Activated naive CD8-positive, alpha-beta T cell treated with anti-CD3 and anti-CD28 coated beads for 36 hours (primary cell): ENCODE measurements around the gene DCD. TPM values are rescaled to one million over a fixed set of nuclear protein-coding genes. Genes with fewer than 3 reads are reported as not detected.
"Not testable (repeated sequence)": the region's sequence is repeated elsewhere in the genome, so short reads cannot be mapped to it uniquely, and the experiment has no call there.

ENCODE experiments used
- DNase-seq: peaks from one replicate; pipeline ENCODE4 v3.0.0; 2021
- H3K27ac Mint-ChIP-seq: one replicate; pipeline ENCODE4 v1.8.0; 2022; ENCODE audit warnings: mild to moderate bottlenecking, moderate library complexity, mixed read lengths
- H3K27me3 Mint-ChIP-seq: one replicate; pipeline ENCODE4 v1.8.0; 2022; ENCODE audit warnings: mild to moderate bottlenecking, mixed read lengths
- H3K36me3 Mint-ChIP-seq: one replicate; pipeline ENCODE4 v1.8.0; 2021; ENCODE audit warnings: mild to moderate bottlenecking, mixed read lengths
- H3K4me1 Mint-ChIP-seq: one replicate; pipeline ENCODE4 v1.8.0; 2021; ENCODE audit warnings: mixed read lengths
- H3K4me3 Mint-ChIP-seq: one replicate; pipeline ENCODE4 v1.8.0; 2022; ENCODE audit warnings: mild to moderate bottlenecking, moderate library complexity, mixed read lengths
- H3K9me3 Mint-ChIP-seq: one replicate; pipeline ENCODE4 v1.8.0; 2022; ENCODE audit warnings: mixed read lengths
- total RNA-seq, 2 experiments: library from RNA; stranded (reverse); gene quantifications; one replicate each; pipeline ENCODE4 v1.2.3, GENCODE V29; 2021

DCD gene
- total RNA-seq, 2 experiments from 2014 or later: not detected

DNA sequence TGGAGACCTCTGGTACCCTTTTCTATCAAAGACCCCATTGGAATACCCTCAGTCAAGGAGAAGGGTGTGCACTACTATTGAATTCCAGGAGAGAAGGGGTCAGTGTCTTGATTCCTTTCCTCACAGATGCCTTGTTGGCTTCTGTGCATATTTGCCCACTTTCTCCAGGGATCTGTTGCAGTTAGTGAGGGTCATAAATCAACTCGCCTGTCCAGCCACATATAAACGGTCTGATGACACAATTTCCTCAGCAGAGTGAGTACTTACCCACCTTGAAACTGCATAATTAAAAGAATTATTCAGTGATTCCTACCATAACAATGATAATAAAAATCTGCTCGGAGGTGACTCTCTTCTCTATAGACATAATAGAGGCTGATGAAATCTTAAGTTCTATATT lies 13.9 kb upstream of the DCD start:
- no peaks in the 10 kb centered on the region for H3K36me3 Mint-ChIP-seq
- H3K4me3 Mint-ChIP-seq: no peak overlapping the region
- no peak for DNase-seq
- H3K9me3 Mint-ChIP-seq: no peaks in the 10 kb centered on the region
- H3K27ac Mint-ChIP-seq: no peak overlapping the region
- peaks cover 10% of the 10 kb centered on the region for H3K27me3 Mint-ChIP-seq
- H3K4me1 Mint-ChIP-seq: no peaks in the 10 kb centered on the region

DNA sequence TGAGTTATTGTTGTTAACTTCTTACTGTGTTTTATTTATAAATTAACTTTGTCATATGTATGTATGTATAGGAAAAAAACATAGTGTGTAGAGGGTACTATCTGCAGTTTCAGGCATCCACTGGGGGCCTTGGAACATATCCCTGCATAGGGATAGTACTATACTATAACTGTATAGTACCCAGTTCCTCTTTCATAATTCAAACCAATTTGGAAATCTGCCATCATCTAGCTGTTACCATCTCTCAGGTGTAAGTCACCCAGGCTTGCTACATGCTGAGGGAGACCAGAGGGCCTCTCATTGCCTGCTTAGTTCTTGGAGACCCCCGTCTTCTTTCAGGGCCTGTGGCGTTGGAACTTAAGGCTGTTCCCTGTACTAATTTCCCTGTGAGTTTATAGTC lies 12.9 kb upstream of the DCD start:
- no peak overlapping the region for H3K27ac Mint-ChIP-seq
- H3K27me3 Mint-ChIP-seq: peaks cover 10% of the 10 kb centered on the region
- no peak for DNase-seq
- H3K9me3 Mint-ChIP-seq: no peaks in the 10 kb centered on the region
- no peaks in the 10 kb centered on the region for H3K4me1 Mint-ChIP-seq
- no peaks in the 10 kb centered on the region for H3K36me3 Mint-ChIP-seq
- no peak overlapping the region for H3K4me3 Mint-ChIP-seq

DNA sequence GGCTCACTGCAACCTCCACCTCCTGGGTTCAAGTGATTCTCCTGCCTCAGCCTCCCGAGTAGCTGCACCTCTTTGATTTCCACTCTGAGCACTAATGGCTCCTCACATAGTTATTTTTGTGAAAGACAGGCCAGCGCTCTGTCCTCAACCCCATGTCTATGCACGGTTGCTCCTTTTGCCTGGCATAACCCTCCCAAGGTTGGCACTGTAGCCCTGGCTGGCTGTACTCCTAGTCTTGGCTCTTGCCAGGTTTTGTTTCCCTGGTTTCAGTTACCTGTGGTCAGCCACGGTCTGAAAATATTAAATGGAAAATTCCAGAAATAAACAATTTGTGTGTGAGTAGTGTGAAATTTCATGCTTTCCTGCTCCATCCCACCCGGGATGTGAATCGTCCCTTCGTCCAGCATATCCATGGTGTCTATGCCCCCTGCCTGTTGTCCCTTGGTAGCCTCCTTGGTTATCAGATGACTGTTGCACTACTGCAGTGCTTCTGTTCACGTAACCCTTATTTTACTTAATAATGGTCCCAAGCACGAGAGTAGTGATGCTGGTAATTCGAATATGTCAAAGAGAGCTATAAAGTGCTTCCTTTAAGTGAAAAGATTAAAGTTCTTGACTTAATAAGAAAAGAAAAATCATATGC lies 12.3 kb upstream of the DCD start:
- Mint-ChIP-seq H3K27ac (no peak overlapping the region), H3K36me3 (no peaks in the 10 kb centered on the region), H3K4me3 (no peak overlapping the region), H3K27me3 (peaks cover 6% of the 10 kb centered on the region), H3K9me3 (no peaks in the 10 kb centered on the region), H3K4me1 (no peaks in the 10 kb centered on the region)
- DNase-seq: no peak

DNA sequence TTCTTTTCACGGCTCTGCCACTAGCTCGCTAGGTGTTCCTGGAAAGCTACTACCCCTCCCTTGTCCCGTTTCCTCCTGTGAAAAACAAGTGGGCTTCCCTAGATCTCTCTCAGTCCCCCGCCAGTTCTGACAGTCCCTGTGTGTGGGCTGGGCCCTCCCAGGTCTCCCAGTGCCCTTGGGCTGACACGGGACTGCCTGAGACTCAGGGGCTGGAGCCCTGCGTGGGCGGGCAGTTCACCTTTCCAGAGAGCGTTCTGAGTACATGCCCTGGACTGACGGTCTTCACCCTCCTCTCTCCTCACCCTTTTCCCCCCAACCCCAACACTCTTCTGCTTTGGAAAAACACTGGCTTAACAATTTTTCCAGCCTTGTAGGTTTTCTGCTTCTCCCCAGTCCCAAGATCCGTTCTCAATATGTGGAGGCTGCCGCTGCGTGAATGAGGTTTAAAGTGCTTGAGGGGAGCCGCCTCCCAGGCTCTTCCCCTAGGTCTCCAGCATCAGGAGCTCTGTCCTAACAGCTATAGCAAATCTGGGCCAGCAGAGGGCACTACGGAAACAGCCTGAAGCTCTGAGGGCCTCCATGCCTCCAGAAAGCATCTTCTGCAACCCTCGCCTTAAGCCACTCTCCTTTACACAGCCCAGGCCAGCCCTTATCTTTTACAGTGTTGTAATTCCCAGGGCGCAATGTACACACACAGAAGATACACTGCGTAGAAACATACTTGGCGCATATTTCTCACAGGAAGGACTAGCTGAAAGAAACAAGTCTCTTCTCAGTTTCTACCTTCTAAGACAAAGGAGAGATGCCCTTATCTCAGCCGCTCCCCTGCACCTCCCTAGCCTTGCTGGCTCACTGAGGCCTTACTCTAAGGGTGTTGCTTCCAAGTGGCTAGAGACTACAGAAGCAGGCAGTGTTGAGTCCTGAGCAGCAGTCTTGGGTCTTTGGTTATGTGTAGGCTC lies 10.4 kb upstream of the DCD start:
- DNase-seq: peak; percentile 55
- H3K27ac Mint-ChIP-seq: no peak overlapping the region
- H3K4me1 Mint-ChIP-seq: no peaks in the 10 kb centered on the region
- H3K9me3 Mint-ChIP-seq: no peaks in the 10 kb centered on the region
- H3K36me3 Mint-ChIP-seq: no peaks in the 10 kb centered on the region
- H3K4me3 Mint-ChIP-seq: no peak overlapping the region
- H3K27me3 Mint-ChIP-seq: peaks cover 4% of the 10 kb centered on the region

DNA sequence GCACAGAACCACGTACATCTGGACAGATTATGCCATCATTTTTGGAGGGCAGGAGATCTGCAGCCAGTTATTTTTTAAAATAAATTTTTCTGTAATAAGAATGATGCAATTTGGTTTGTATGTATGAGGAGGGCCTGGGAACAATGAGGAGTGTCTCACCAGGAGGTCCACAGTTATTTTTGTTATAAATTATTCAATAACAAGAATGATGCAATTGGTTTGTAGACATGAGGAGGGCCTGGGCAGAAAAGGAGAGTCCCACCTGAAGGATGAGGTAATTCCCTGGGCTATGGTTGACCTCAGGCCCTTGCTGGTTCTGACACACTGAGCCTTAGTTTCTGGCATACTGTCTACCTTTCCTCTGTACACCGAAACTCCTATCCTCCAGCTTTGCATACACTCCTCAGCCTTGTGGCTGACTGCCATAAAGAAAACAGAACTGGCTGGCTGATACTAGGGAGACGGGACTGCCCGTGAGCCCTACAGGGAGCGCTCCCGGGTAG lies 9.0 kb upstream of the DCD start:
- Mint-ChIP-seq H3K9me3 (no peaks in the 10 kb centered on the region), H3K27me3 (peaks cover 15% of the 10 kb centered on the region), H3K4me1 (no peaks in the 10 kb centered on the region), H3K36me3 (no peaks in the 10 kb centered on the region), H3K4me3 (no peak overlapping the region), H3K27ac (no peak overlapping the region)
- DNase-seq: no peak

DNA sequence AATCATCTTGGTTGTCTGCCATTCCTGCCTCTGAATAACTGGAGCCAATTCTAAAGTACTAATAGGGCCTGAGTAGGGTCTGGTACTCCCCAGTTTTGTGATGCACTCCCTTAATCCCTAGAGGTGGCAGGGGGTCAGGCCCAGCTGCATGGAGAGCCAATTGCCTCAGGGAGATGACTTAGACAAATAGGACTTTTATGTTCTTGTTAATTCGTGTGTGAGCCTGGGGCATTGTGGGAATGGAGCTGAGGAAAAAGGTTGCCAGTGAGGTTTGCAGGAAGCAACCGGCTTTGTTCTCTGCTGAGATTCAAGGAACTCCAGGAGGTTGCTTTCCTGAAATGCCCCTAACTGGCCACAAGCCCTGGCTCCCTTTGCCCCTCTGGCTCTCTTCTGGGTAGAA lies 6.8 kb upstream of the DCD start:
- no peak overlapping the region for H3K27ac Mint-ChIP-seq
- no peak for DNase-seq

DNA sequence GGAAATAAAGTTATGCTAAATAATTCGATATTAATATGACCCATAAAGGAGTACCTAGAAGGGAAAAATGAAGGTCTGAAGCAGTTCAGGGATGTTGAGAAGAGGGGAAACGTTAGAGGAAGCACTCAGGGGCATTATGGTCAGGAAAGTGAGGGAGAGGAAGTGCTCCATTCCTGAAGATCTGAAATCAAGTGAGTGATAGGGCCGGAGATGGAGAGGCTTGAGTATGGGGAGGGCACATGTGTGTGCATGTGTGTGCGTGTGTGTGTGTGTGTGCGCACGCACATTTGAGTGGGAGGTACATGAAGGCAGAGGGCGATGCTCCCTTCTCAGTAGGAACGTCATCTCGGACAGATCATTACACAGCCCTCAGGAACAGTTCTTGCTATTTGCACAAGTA lies 4.9 kb upstream of the DCD start:
- no peak for DNase-seq
- Mint-ChIP-seq H3K27me3 (peaks cover 11% of the 10 kb centered on the region), H3K4me1 (no peaks in the 10 kb centered on the region), H3K27ac (no peak overlapping the region), H3K4me3 (no peak overlapping the region), H3K36me3 (no peaks in the 10 kb centered on the region), H3K9me3 (no peaks in the 10 kb centered on the region)

More for the DNA sequence above, 6.8 kb upstream of the DCD start:
- Mint-ChIP-seq H3K27me3 (peaks cover 15% of the 10 kb centered on the region), H3K36me3 (no peaks in the 10 kb centered on the region), H3K4me3 (no peak overlapping the region), H3K4me1 (no peaks in the 10 kb centered on the region), H3K9me3 (no peaks in the 10 kb centered on the region)

DNA sequence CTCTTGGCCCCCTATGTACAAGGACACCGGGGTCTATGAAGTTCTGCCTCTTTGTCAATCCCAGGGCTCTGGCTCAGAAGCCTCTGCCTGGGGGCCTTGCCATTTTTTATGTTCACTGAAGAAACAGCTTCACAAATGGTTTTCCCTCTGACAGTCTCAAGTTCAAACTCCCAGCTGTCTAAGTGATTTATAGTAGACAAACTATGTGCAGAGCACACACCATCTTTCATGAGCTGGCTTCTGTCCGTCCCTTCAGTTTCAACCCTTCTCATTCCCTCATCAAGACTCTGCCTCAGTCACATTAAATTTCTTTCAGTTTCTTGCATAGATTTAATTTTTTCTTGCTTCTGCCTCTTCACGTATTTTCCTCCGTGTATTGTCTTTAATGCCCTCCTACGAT lies 2.7 kb upstream of the DCD start:
- no peaks in the 10 kb centered on the region for H3K9me3 Mint-ChIP-seq
- DNase-seq: no peak
- H3K27me3 Mint-ChIP-seq: peaks cover 26% of the 10 kb centered on the region
- no peaks in the 10 kb centered on the region for H3K36me3 Mint-ChIP-seq
- no peak overlapping the region for H3K27ac Mint-ChIP-seq
- peaks cover 4% of the 10 kb centered on the region for H3K4me1 Mint-ChIP-seq
- H3K4me3 Mint-ChIP-seq: no peak overlapping the region

DNA sequence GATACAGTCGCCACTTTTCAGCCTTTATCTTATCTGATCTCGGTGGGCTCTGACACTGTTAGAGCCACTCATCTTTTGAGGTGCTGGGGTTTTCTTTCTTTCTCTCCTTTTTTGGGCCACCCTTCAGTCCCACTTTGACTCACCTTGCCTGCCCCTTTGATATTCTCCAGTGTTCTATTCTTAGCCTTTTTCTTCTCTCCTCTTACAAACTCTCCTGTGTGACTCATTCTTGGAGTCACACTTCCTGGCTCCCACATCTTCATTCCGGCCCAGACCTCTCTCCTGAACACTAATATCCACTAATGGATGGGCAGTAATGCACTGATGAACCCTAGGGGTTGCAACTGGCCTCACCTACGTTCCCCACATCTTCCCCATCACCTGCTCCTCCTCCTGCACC lies 2.2 kb upstream of the DCD start:
- DNase-seq: no peak
- no peaks in the 10 kb centered on the region for H3K9me3 Mint-ChIP-seq
- no peak overlapping the region for H3K4me3 Mint-ChIP-seq
- H3K4me1 Mint-ChIP-seq: peaks cover 4% of the 10 kb centered on the region
- peaks cover 26% of the 10 kb centered on the region for H3K27me3 Mint-ChIP-seq
- H3K36me3 Mint-ChIP-seq: no peaks in the 10 kb centered on the region
- no peak overlapping the region for H3K27ac Mint-ChIP-seq

DNA sequence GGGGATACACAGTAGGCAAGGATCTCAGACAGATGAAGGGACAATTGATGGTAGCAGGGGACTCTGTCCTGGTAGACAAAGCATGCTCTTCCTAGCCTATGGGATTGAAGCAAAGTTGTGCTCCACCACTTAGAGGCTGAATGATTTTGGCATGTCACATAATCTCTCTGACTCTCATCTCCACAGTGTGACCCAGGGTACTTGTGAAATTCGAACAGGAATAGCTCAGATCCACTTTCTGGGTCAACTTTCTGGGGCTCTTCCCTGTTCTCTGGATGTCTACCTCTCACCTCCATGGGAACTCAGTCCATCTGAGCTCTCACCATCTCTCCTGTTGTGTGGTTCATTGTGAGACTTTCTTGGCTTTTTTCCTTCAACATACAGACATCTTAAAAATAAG lies 1.7 kb upstream of the DCD start:
- DNase-seq: no peak
- Mint-ChIP-seq H3K4me1 (peaks cover 4% of the 10 kb centered on the region), H3K9me3 (no peaks in the 10 kb centered on the region), H3K4me3 (no peak overlapping the region), H3K27me3 (peaks cover 31% of the 10 kb centered on the region), H3K36me3 (no peaks in the 10 kb centered on the region), H3K27ac (no peak overlapping the region)

DNA sequence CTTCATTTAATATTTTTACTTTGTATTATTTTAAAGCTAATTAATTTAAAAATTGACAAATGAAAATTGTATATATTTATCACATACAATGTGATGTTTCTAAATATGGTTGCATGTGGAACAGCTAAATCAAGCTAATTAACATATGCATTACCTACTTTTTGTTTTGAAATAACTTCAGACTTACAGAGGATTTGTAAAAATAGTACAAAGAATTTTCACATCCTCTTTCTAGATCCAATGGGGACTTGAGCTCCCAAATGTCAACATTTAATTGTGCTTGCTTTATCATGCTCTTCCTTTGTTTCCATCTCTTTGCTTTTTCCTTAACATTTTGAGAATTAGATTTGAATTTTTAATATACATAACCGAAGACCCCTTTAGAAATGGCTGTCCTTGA lies 6.6 kb downstream of the DCD start:
- Mint-ChIP-seq H3K36me3 (no peaks in the 10 kb centered on the region), H3K27ac (no peak overlapping the region), H3K4me3 (no peak overlapping the region), H3K4me1 (peaks cover 2% of the 10 kb centered on the region), H3K9me3 (no peaks in the 10 kb centered on the region), H3K27me3 (peaks cover 20% of the 10 kb centered on the region)
- no peak for DNase-seq

DNA sequence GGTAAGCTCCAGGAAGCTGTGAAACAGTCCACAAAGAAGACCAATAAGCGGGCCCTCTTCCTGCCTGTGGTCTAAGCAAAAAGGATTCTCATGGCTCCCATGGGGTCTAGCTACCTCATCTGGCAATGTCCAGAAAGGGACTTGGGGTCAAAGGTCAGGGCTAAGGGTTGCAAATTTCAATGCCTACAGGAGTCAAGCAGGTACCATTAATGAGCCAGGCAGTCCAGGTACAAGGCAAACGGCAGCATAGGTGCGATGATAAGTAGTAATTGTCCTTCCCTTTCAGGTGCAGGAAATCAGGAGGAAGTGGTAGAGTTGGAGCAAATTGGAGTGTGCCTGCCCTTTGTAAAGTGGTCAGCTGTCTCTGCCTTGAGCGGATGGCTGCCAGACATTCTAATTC lies 7.1 kb downstream of the DCD start:
- H3K27ac Mint-ChIP-seq: no peak overlapping the region
- H3K4me3 Mint-ChIP-seq: no peak overlapping the region

DNA sequence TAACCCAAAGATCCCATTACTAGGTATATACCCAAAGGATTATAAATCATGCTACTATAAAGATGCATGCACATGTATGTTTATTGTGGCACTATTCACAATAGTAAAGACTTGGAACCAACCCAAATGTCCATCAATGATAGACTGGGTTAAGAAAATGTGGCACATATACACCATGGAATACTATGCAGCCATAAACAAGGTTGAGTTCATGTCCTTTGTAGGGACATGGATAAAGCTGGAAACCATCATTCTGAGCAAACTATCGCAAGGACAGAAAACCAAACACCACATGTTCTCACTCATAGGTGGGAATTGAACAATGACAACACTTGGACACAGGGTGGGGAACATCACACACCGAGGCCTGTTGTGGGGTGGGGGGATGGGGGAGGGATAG lies 9.1 kb downstream of the DCD start:
- not testable (repeated sequence) for H3K27me3 Mint-ChIP-seq, H3K27ac Mint-ChIP-seq, DNase-seq

More for the DNA sequence above, 7.1 kb downstream of the DCD start:
- H3K36me3 Mint-ChIP-seq: no peaks in the 10 kb centered on the region
- DNase-seq: no peak
- H3K4me1 Mint-ChIP-seq: no peaks in the 10 kb centered on the region
- H3K9me3 Mint-ChIP-seq: no peaks in the 10 kb centered on the region
- H3K27me3 Mint-ChIP-seq: peaks cover 16% of the 10 kb centered on the region

DNA sequence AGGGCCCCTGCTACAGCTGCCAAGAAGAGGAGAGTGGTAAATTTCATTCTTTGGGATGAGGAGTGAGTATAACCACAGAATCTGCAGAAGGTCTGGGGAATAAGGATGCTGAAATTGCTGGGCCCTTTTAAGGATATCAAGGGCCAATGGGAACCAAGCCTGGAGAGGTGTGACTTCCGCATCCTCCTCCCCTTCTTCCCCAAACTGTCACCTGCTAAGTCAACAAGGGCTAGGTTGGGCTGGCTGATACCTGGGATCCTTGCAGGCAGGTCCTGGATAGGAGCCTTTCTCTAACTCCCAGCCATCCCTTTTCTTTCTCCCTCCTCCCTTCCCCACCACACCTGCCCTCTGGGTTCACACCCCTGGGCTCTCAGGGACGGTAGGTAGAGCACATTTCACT lies 13.4 kb downstream of the DCD start, which contains the start of gene LACRT:
Gene LACRT (minus strand): TSS at position 101 of the 400 bp plus-strand sequence. CDS start 54 bp downstream, at position 47.
- Mint-ChIP-seq H3K27ac (no peak within 1 kb of the TSS), H3K4me1 (peaks cover 5% of the 10 kb centered on the region), H3K9me3 (no peaks in the 10 kb centered on the region), H3K27me3 (peaks cover 21% of the 10 kb centered on the region), H3K36me3 (no peaks in the 10 kb centered on the region), H3K4me3 (no peak within 1 kb of the TSS)
- DNase-seq: no peak

More for the DNA sequence above, 9.1 kb downstream of the DCD start:
- not testable (repeated sequence) for H3K4me3 Mint-ChIP-seq, H3K9me3 Mint-ChIP-seq, H3K36me3 Mint-ChIP-seq, H3K4me1 Mint-ChIP-seq

DNA sequence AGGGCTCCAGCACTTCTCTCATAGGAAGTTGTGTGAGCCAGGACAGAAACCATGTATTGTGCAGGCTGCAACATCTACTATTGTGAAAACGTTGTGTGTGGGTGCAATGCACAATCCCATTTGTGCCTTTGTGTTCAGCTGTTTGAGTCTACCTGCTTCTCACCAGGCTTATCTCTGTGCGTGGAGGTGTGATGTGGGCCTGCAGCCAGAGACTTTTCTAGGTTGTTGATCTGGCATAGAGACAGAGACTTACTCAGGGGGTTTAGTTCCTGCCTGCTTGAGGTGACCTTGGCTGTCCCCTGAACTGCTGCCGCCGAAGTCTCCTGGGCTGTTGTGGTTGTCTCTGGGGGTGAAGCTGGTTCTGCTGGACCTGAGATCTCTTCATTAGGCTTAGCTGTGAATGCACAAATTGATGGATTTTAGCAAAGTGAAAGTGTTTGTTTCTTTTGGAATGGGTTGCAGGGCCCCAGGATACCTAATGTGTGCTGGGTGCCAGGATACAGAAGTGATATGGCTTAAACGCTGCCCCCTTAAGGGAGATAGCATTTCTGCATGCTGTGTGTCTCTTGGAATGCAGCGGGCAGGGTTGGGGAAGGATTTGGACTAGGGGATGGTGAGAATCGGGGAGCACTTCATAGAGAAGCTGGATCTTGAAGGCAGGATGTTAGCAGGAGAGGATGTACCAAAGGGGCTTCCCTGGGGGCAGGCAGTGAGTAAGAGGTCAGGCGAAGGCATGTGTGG lies 16.0 kb downstream of the DCD start:
- no peaks in the 10 kb centered on the region for H3K36me3 Mint-ChIP-seq
- H3K4me3 Mint-ChIP-seq: peak overlapping the region; percentile 20
- peaks cover 5% of the 10 kb centered on the region for H3K4me1 Mint-ChIP-seq
- H3K27ac Mint-ChIP-seq: no peak overlapping the region
- H3K9me3 Mint-ChIP-seq: peaks cover 7% of the 10 kb centered on the region
- H3K27me3 Mint-ChIP-seq: peaks cover 31% of the 10 kb centered on the region
- DNase-seq: no peak
